ENCODE data around the gene NCDN. TPM values are rescaled to one million over a fixed set of nuclear protein-coding genes. Genes with fewer than 3 reads are reported as not detected.

Gene NCDN
- total RNA-seq, 2 donors from 2014 or later: 21.0 to 39.0 TPM

DNA sequence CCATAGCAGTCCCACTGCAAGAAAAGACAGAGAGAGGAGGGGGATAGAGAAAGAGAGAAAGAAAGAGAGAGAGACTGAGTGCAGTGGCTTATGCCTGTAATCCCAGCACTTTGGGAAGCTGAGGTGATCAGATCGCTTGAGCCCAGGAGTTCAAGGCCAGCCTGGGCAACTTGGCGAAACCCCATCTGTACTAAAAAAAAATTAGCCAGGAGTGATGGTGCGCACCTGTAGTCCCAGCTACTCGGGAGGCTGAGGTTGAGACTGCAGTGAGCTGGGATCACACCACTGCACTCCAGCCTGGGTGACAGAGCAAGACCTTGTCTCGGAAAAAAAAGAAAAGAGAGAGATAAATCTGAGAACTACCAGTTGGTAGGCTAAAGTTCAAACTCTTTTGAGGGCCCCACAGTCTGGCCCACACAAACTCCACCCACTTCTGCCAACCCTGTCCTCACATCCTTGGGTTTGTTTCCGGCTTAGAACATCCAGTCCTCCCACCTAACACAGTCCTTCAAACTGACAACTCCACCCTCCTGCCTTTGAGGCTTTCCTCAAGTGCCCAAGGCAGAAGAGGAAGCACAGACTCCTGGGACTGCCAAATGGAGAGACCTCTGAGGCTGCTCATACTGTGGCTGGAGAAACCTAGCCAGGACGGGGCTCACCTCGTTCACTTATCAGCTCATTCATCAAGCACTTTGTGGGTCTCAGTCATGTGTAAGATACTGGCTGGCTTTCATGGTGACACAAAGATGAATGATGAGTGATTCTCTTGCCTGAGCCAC lies 35.6 kb downstream of the NCDN start:
- DNase-seq (ENCODE audit: low spot score) (no peak), ATAC-seq (ENCODE audit: insufficient number of reproducible peaks, low FRiP score, low read depth) (no peak)
- Histone ChIP-seq H3K36me3 (no peaks in the 10 kb centered on the region), H3K4me1 (ENCODE audit: control insufficient read depth in 1 of 2, low read depth in 2 of 2) (no peaks in the 10 kb centered on the region), H3K27ac (no peak overlapping the region), H3K4me3 (no peak overlapping the region), H3K9me3 (no peaks in the 10 kb centered on the region), H3K27me3 (replicated peaks; ENCODE audit: insufficient read depth) (no peaks in the 10 kb centered on the region)
- TF ChIP-seq, protein P1, sequence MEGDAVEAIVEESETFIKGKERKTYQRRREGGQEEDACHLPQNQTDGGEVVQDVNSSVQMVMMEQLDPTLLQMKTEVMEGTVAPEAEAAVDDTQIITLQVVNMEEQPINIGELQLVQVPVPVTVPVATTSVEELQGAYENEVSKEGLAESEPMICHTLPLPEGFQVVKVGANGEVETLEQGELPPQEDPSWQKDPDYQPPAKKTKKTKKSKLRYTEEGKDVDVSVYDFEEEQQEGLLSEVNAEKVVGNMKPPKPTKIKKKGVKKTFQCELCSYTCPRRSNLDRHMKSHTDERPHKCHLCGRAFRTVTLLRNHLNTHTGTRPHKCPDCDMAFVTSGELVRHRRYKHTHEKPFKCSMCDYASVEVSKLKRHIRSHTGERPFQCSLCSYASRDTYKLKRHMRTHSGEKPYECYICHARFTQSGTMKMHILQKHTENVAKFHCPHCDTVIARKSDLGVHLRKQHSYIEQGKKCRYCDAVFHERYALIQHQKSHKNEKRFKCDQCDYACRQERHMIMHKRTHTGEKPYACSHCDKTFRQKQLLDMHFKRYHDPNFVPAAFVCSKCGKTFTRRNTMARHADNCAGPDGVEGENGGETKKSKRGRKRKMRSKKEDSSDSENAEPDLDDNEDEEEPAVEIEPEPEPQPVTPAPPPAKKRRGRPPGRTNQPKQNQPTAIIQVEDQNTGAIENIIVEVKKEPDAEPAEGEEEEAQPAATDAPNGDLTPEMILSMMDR (IDR thresholded peaks at IDR 0.05): no peak

DNA sequence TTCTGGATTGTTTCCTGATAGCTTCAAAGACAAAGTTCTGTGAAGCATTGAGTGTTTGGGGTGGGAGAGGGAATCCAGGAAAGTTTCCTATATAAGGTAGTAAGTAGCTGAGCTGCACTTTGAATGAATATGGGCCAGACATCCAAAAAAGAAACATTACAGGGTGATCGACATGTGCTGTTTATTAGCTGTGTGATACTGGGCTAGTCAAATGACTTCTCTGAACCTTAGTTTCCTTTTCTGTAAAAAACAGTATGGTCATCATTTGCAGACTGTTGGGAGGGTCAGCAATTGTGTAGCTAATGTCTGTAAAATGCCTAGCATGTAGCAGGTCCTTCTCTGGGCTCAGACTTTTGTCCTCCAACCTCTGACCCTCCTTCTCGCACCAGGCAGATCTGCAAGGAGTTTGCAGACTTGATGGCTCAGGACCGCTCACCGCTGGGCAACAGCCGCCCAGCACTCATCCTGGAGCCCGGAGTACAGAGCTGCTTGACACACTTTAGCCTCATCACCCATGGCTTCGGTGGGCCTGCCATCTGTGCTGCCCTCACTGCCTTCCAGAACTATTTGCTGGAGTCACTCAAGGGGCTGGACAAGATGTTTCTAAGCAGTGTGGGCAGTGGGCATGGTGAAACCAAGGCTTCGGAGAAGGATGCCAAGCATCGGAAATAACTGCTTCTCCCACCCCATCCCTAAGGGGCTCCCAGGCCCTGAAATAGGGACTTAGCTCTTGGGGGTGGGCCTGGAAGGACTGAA lies 36.6 kb downstream of the NCDN start:
- no peaks in the 10 kb centered on the region for H3K27me3 ChIP-seq (replicated peaks; ENCODE audit: insufficient read depth)
- H3K4me1 ChIP-seq (ENCODE audit: control insufficient read depth in 1 of 2, low read depth in 2 of 2): no peaks in the 10 kb centered on the region
- H3K36me3 ChIP-seq: no peaks in the 10 kb centered on the region
- ATAC-seq (ENCODE audit: insufficient number of reproducible peaks, low FRiP score, low read depth): no peak
- TF ChIP-seq, protein P1 (IDR thresholded peaks at IDR 0.05): no peak
- no peaks in the 10 kb centered on the region for H3K9me3 ChIP-seq
- no peak for DNase-seq (ENCODE audit: low spot score)
- no peak overlapping the region for H3K27ac ChIP-seq
- no peak overlapping the region for H3K4me3 ChIP-seq

DNA sequence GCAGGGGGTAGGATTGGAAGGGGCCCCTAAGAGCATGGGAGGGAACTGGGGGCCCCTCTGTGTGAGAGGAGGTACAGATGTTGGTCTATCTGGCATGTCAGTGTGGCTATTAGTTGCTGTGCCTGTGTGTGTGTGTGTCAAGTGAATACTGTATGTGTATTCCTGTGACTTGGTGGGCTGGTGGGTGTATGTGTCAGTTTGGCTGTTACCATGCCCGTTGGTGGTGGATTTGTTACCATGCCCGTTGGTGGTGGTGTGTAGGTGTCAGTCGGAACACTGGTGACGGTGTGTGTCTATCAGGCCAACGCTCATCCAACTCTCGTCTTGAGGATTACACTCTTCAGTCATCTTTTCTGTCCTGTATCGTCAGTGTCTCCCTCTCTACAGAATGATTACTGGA lies 38.1 kb downstream of the NCDN start:
- Histone ChIP-seq H3K27me3 (replicated peaks; ENCODE audit: insufficient read depth) (no peaks in the 10 kb centered on the region), H3K9me3 (no peaks in the 10 kb centered on the region), H3K4me1 (ENCODE audit: control insufficient read depth in 1 of 2, low read depth in 2 of 2) (no peaks in the 10 kb centered on the region), H3K4me3 (no peak overlapping the region), H3K36me3 (no peaks in the 10 kb centered on the region), H3K27ac (no peak overlapping the region)
- ATAC-seq (ENCODE audit: insufficient number of reproducible peaks, low FRiP score, low read depth) (no peak), DNase-seq (ENCODE audit: low spot score) (no peak)
- TF ChIP-seq, protein P1 (IDR thresholded peaks at IDR 0.05): no peak

GRCh38 chr1:35597870-35598269 lies 40.3 kb downstream of the NCDN start:
- Histone ChIP-seq H3K9me3 (no peaks in the 10 kb centered on the region), H3K27ac (no peak overlapping the region), H3K4me1 (ENCODE audit: control insufficient read depth in 1 of 2, low read depth in 2 of 2) (no peaks in the 10 kb centered on the region), H3K4me3 (no peak overlapping the region), H3K36me3 (peaks cover 10% of the 10 kb centered on the region), H3K27me3 (replicated peaks; ENCODE audit: insufficient read depth) (no peaks in the 10 kb centered on the region)
- DNase-seq (ENCODE audit: low spot score): no peak
- ATAC-seq (ENCODE audit: insufficient number of reproducible peaks, low FRiP score, low read depth): no peak
- TF ChIP-seq, protein P1 (IDR thresholded peaks at IDR 0.05): no peak

GRCh38 chr1:35598895-35599294 lies 41.3 kb downstream of the NCDN start:
- Histone ChIP-seq H3K9me3 (no peaks in the 10 kb centered on the region), H3K27ac (no peak overlapping the region), H3K4me1 (ENCODE audit: control insufficient read depth in 1 of 2, low read depth in 2 of 2) (no peaks in the 10 kb centered on the region), H3K4me3 (no peak overlapping the region), H3K27me3 (replicated peaks; ENCODE audit: insufficient read depth) (no peaks in the 10 kb centered on the region), H3K36me3 (peaks cover 18% of the 10 kb centered on the region)
- ATAC-seq (ENCODE audit: insufficient number of reproducible peaks, low FRiP score, low read depth): no peak
- no peak for DNase-seq (ENCODE audit: low spot score)
- TF ChIP-seq, protein P1 (IDR thresholded peaks at IDR 0.05): no peak
